Liver (tissue), 9 donors: Measurements from ENCODE around the gene C1QTNF12. TPM values are rescaled to one million over a fixed set of nuclear protein-coding genes. Genes with fewer than 3 reads are reported as not detected.

ENCODE experiments used
- DNase-seq: peaks from one replicate; pipeline ENCODE4 v3.0.0-alpha.2; 2017; ENCODE audit warnings: low spot score
- H3K27ac ChIP-seq, 2 donors: one replicate each; pipeline ENCODE4 v1.7.0; 2013; ENCODE audit warnings: inconsistent platforms in 2 of 2, low read length in 2 of 2, control low read depth in 1 of 2, low read depth in 1 of 2, mild to moderate bottlenecking in 1 of 2
- H3K27me3 ChIP-seq, 4 donors: one replicate each; pipeline versions ENCODE4 v1.6.1 to v1.7.0; 2013; ENCODE audit warnings: low read length in 3 of 4, inconsistent platforms in 1 of 4, mild to moderate bottlenecking in 1 of 4, moderate library complexity in 1 of 4; ENCODE audit not compliant: control insufficient read depth in 4 of 4, insufficient read depth in 4 of 4
- H3K36me3 ChIP-seq, 4 donors: one replicate each; pipeline versions ENCODE4 v1.6.1 to v1.7.0; 2013; ENCODE audit warnings: low read length in 3 of 4, mild to moderate bottlenecking in 3 of 4, low read depth in 1 of 4, moderate library complexity in 1 of 4; ENCODE audit not compliant: control insufficient read depth in 4 of 4, insufficient read depth in 3 of 4
- H3K4me1 ChIP-seq, 4 donors: one replicate each; pipeline versions ENCODE4 v1.6.1 to v1.7.0; 2013; ENCODE audit warnings: low read length in 3 of 4, mild to moderate bottlenecking in 3 of 4, moderate library complexity in 1 of 4; ENCODE audit not compliant: control insufficient read depth in 4 of 4, insufficient read depth in 4 of 4
- H3K4me3 ChIP-seq, 3 donors: one replicate each; pipeline versions ENCODE4 v1.6.1 to v1.7.0; 2013; ENCODE audit warnings: low read length in 3 of 3, control low read depth in 1 of 3, low read depth in 1 of 3, mild to moderate bottlenecking in 1 of 3
- H3K9ac ChIP-seq, 2 donors: one replicate each; pipeline ENCODE4 v1.7.0; 2013; ENCODE audit warnings: low read length in 2 of 2, mild to moderate bottlenecking in 2 of 2, moderate library complexity in 2 of 2, control low read depth in 1 of 2, low read depth in 1 of 2
- H3K9me3 ChIP-seq, 4 donors: one replicate each; pipeline versions ENCODE4 v1.6.1 to v1.7.0; 2013; ENCODE audit warnings: low read length in 3 of 4; ENCODE audit not compliant: control insufficient read depth in 4 of 4
- FOXA2 ChIP-seq: IDR thresholded peaks from 2 replicates; pipeline ENCODE4 v1.6.1; 2016; ENCODE audit warnings: antibody characterized with exemption
- GABPA ChIP-seq, 2 donors: IDR thresholded peaks in 1 of 2; conservative IDR thresholded peaks in 1 of 2; 2 replicates each; pipeline ENCODE4 v1.6.1; 2016; ENCODE audit warnings: antibody characterized with exemption in 2 of 2, mild to moderate bottlenecking in 1 of 2, moderate library complexity in 1 of 2
- HNF4G ChIP-seq: IDR thresholded peaks from 2 replicates; pipeline ENCODE4 v1.6.1; 2016; ENCODE audit warnings: antibody characterized with exemption
- JUND ChIP-seq, 2 donors: IDR thresholded peaks; 2 replicates each; pipeline ENCODE4 v1.6.1; 2016; ENCODE audit warnings: antibody characterized with exemption in 2 of 2
- NR2F2 ChIP-seq: IDR thresholded peaks from 2 replicates; pipeline ENCODE4 v1.6.1; 2016; ENCODE audit warnings: antibody characterized with exemption
- RXRA ChIP-seq, 2 donors: IDR thresholded peaks; 2 replicates each; pipeline ENCODE4 v1.6.1; 2017 to 2018; ENCODE audit warnings: antibody characterized with exemption in 2 of 2, mild to moderate bottlenecking in 1 of 2
- SP1 ChIP-seq: IDR thresholded peaks from 2 replicates; pipeline ENCODE4 v1.6.1; 2018; ENCODE audit warnings: antibody characterized with exemption, mild to moderate bottlenecking
- TAF1 ChIP-seq: conservative IDR thresholded peaks from 2 replicates; pipeline ENCODE4 v1.6.1; 2016; ENCODE audit warnings: antibody characterized with exemption, mild to moderate bottlenecking
- WGBS: extraction: QIAGEN DNeasy Blood & Tissue Kit; methylation state at CpG from one replicate; pipeline ENCODE4 v1.1.7; 2013; 5-methylcytosine and 5-hydroxymethylcytosine counted together
- polyA plus RNA-seq, 2 donors: library from polyadenylated mRNA; stranded (reverse) in 1 of 2; unstranded in 1 of 2; fragments of 200-250 nt in 1 of 2; fragments of >200 nt in 1 of 2; fragmentation: Nextera tagmentation in 1 of 2; extraction: Ambion mirVana in 1 of 2; gene quantifications; one replicate each; pipeline versions ENCODE4 v1.2.1 to v1.2.3, GENCODE V29; 2013 to 2015
- total RNA-seq, 2 donors: library from RNA; depleted of rRNA; stranded (reverse); fragments of >200 nt; gene quantifications; one replicate each; pipeline ENCODE4 v1.2.3, GENCODE V29; 2014
- TF ChIP-seq, protein P1 (sequence below): fragments of 150-350 bp; IDR thresholded peaks from 2 replicates; pipeline ENCODE4 v1.5.1; 2017; ENCODE audit warnings: improper control_type of control experiment, low read depth, low read length; ENCODE audit not compliant: missing input control
- TF ChIP-seq, protein P2 (sequence below): IDR thresholded peaks from 2 replicates; pipeline ENCODE4 v1.6.1; 2016; ENCODE audit warnings: antibody characterized with exemption, mild to moderate bottlenecking
- TF ChIP-seq, protein P3 (sequence below): IDR thresholded peaks from 2 replicates; pipeline ENCODE4 v1.6.1; 2016; ENCODE audit warnings: antibody characterized with exemption
- TF ChIP-seq, protein P4 (sequence below): IDR thresholded peaks from 2 replicates; pipeline ENCODE4 v1.6.1; 2016; ENCODE audit warnings: antibody characterized with exemption
- donor health status: healthy.
- donor health status: healthy.
- donor health status: healthy.
- donor health status: healthy.
- donor health status: healthy.

Gene C1QTNF12
- total and polyA plus RNA-seq, 4 donors = 0.39 to 0.40 TPM; not detected in 2

DNA sequence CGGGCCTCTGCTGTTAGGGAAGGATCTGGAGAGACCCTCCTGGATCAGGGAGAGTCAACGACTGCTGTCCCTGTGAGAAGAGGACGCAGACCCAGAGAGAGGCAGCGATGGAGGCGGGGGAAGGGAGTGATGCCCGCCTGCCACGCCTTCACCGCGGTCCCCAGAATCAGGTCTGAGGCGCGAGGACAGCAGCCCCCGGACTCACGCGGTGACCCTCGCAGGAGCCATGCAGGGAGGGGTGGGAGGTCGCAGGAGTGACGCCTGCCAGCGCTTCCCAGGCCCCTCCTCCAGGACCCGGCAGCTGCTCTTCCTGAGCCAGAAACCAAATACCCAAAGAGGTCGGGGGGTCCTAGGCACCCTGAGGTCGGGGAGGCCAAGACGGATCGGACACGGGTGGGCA, 26.3 kb downstream of the C1QTNF12 start:
- DNase-seq = no peak
- no peaks in the 10 kb centered on the region for H3K27me3 ChIP-seq
- 94% methylated on average over 24 of the region's 24 CpGs for WGBS
- TF ChIP-seq NR2F2 = no peak
- TF ChIP-seq SP1 = no peak
- no peak for TF ChIP-seq TAF1
- TF ChIP-seq, protein P1, sequence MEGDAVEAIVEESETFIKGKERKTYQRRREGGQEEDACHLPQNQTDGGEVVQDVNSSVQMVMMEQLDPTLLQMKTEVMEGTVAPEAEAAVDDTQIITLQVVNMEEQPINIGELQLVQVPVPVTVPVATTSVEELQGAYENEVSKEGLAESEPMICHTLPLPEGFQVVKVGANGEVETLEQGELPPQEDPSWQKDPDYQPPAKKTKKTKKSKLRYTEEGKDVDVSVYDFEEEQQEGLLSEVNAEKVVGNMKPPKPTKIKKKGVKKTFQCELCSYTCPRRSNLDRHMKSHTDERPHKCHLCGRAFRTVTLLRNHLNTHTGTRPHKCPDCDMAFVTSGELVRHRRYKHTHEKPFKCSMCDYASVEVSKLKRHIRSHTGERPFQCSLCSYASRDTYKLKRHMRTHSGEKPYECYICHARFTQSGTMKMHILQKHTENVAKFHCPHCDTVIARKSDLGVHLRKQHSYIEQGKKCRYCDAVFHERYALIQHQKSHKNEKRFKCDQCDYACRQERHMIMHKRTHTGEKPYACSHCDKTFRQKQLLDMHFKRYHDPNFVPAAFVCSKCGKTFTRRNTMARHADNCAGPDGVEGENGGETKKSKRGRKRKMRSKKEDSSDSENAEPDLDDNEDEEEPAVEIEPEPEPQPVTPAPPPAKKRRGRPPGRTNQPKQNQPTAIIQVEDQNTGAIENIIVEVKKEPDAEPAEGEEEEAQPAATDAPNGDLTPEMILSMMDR = no peak
- no peak for TF ChIP-seq FOXA2
- H3K27ac ChIP-seq = no peak overlapping the region
- no peak overlapping the region for H3K4me3 ChIP-seq
- no peaks in the 10 kb centered on the region for H3K9me3 ChIP-seq
- H3K9ac ChIP-seq = no peak overlapping the region
- H3K36me3 ChIP-seq = peaks cover 21 to 71% (median 37%) of the 10 kb centered on the region in 4 donors
- H3K4me1 ChIP-seq = peaks cover 0 to 2% (median 0%) of the 10 kb centered on the region in 4 donors

DNA sequence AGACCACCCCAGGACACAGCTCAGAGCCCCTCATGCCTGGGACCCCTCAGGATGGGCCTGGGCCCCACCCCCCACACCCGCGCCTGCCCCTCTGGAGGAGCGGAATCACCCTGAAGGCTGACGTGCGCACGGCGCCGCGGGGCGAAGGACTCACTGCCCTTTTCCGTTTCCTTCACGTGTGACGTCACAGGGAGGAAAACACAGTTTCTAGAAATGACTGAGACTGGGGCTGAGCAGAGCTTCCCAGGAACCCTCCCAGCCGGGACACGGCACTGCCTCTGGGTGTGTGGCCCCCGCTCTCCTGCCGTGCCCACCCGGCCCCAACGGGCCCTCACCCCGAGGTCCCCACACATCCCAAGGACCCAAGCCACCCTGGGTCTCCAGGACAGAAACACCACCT, 27.2 kb downstream of the C1QTNF12 start:
- no peak overlapping the region for H3K27ac ChIP-seq
- peaks cover 21 to 69% (median 32%) of the 10 kb centered on the region in 4 donors for H3K36me3 ChIP-seq
- H3K9me3 ChIP-seq = no peaks in the 10 kb centered on the region
- no peak overlapping the region for H3K4me3 ChIP-seq
- peaks cover 0 to 5% (median 0%) of the 10 kb centered on the region in 4 donors for H3K4me1 ChIP-seq
- H3K27me3 ChIP-seq = no peaks in the 10 kb centered on the region
- no peak for DNase-seq
- 95% methylated on average over 20 of the region's 20 CpGs for WGBS
- TF ChIP-seq, protein P2, sequence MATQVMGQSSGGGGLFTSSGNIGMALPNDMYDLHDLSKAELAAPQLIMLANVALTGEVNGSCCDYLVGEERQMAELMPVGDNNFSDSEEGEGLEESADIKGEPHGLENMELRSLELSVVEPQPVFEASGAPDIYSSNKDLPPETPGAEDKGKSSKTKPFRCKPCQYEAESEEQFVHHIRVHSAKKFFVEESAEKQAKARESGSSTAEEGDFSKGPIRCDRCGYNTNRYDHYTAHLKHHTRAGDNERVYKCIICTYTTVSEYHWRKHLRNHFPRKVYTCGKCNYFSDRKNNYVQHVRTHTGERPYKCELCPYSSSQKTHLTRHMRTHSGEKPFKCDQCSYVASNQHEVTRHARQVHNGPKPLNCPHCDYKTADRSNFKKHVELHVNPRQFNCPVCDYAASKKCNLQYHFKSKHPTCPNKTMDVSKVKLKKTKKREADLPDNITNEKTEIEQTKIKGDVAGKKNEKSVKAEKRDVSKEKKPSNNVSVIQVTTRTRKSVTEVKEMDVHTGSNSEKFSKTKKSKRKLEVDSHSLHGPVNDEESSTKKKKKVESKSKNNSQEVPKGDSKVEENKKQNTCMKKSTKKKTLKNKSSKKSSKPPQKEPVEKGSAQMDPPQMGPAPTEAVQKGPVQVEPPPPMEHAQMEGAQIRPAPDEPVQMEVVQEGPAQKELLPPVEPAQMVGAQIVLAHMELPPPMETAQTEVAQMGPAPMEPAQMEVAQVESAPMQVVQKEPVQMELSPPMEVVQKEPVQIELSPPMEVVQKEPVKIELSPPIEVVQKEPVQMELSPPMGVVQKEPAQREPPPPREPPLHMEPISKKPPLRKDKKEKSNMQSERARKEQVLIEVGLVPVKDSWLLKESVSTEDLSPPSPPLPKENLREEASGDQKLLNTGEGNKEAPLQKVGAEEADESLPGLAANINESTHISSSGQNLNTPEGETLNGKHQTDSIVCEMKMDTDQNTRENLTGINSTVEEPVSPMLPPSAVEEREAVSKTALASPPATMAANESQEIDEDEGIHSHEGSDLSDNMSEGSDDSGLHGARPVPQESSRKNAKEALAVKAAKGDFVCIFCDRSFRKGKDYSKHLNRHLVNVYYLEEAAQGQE = no peak
- TF ChIP-seq SP1 (no peak), NR2F2 (no peak), HNF4G (no peak), JUND (IDR thresholded peaks at IDR 0.05) (no peak), RXRA (IDR thresholded peaks at IDR 0.05) (no peak), GABPA (IDR thresholded peaks at IDR 0.05 in 1 of 2, conservative IDR thresholded peaks at IDR 0.05 in 1 of 2) (no peak)
- TF ChIP-seq, protein P3, sequence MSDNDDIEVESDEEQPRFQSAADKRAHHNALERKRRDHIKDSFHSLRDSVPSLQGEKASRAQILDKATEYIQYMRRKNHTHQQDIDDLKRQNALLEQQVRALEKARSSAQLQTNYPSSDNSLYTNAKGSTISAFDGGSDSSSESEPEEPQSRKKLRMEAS = no peak
- TF ChIP-seq, protein P4, sequence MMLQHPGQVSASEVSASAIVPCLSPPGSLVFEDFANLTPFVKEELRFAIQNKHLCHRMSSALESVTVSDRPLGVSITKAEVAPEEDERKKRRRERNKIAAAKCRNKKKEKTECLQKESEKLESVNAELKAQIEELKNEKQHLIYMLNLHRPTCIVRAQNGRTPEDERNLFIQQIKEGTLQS = no peak
- H3K9ac ChIP-seq = no peak overlapping the region
